Measurements from ENCODE around the gene KYAT1.

GRCh38 chr9:128906741-128907140, 25.0 kb upstream of the KYAT1 start:
- TF ChIP-seq NFE2L2 (IDR thresholded peaks at IDR 0.05; ENCODE audit: low read length) (no peak), CEBPZ (IDR thresholded peaks at IDR 0.05; ENCODE audit: low read length) (no peak), MAX (IDR thresholded peaks at IDR 0.05) (no peak), ZNF510 (CRISPR knock-in tag; IDR thresholded peaks at IDR 0.05; ENCODE audit: low read depth) (no peak), POLR2A (IDR thresholded peaks at IDR 0.05; ENCODE audit: insufficient read depth in 1 of 2, low read depth in 2 of 2, low read length in 2 of 2) (no peak), ZBTB21 (CRISPR knock-in tag; IDR thresholded peaks at IDR 0.05) (no peak), NR2C2 (CRISPR knock-in tag; IDR thresholded peaks at IDR 0.05; ENCODE audit: borderline replicate concordance) (no peak), CHCHD3 (CRISPR knock-in tag; IDR thresholded peaks at IDR 0.05) (no peak), CTCF (CRISPR knock-in tag; IDR thresholded peaks at IDR 0.05) (no peak)
